Measurements from ENCODE around the gene PSMA3. TPM values are rescaled to one million over a fixed set of nuclear protein-coding genes. Genes with fewer than 3 reads are reported as not detected.

Gene PSMA3
- total RNA-seq, 2 experiments from 2014 or later: 243 to 259 TPM

DNA sequence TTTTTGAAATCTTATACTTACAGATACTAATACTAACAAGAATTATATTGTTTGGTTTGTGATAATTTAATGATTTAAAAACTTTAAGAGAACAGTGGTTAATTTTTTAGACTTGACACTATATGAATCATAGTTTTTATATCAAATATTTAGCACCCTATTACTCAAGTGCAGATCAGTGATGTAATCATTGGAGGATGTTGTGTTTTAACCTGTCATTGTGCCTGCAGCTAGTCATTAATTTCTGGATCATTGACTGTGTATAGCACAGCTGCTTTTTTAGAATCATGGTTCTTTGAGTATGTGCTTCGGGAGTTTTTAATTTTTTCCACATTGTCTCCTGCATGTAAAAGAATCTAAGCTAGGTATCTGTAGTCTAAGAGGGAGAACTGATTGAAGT, 71.0 kb downstream of the PSMA3 start:
- no peak overlapping the region for H3K27ac Mint-ChIP-seq
- H3K36me3 Mint-ChIP-seq (ENCODE audit: low read depth): peaks cover 30% of the 10 kb centered on the region
- no peaks in the 10 kb centered on the region for H3K9me3 Mint-ChIP-seq
- DNase-seq: no peak
- H3K4me1 Mint-ChIP-seq: peaks cover 1% of the 10 kb centered on the region
- ChIA-PET CTCF (no interaction called here), POLR2A (interaction anchor here (1.5 kb wide), 1 partner anchor 11 kb away, joined by 3 read pairs; no protein-coding TSS in a partner anchor)
- H3K4me3 Mint-ChIP-seq: no peak overlapping the region
- no peaks in the 10 kb centered on the region for H3K27me3 Mint-ChIP-seq

Other genes with a start within 250 kb of the PSMA3 start
- gene ARMH4, start 92.6 kb upstream of the PSMA3 start, total RNA-seq: not detected
- 10 to 100 TPM; 42.3 to 49.2 TPM for gene ACTR10, start 44.7 kb upstream of the PSMA3 start, total RNA-seq
- gene ARID4A, start 53.7 kb downstream of the PSMA3 start, total RNA-seq: 10 to 100 TPM; 37.9 to 41.7 TPM
- not detected for gene TOMM20L, start 151.1 kb downstream of the PSMA3 start, total RNA-seq
- gene TIMM9, start 182.7 kb downstream of the PSMA3 start, total RNA-seq: 10 to 100 TPM; 37.5 to 40.3 TPM
- gene KIAA0586, start 182.9 kb downstream of the PSMA3 start, total RNA-seq: 10 to 100 TPM; 31.7 to 34.6 TPM

All from activated CD4-positive, alpha-beta memory T cell treated with anti-CD3 and anti-CD28 coated beads, Interleukin-2, amount 10 ng/mL, durations not matched to agents 7 days and 5 days (primary cell).